SH-SY5Y (cell line): ENCODE measurements around the gene BPI.

Experiments used
- GATA2 ChIP-seq: IDR thresholded peaks from 2 replicates; pipeline ENCODE4 v1.6.1; 2011; ENCODE audit warnings: mild to moderate bottlenecking, low read depth, low read length
- GATA3 ChIP-seq: IDR thresholded peaks from 2 replicates; pipeline ENCODE4 v1.6.1; 2011; ENCODE audit warnings: low read depth, mild to moderate bottlenecking, low read length, moderate library complexity

- TF ChIP-seq GATA2 (no peak), GATA3 (no peak)
Observed at GRCh38 chr20:38299963-38300362, 4.0 kb upstream of the BPI start.
